ENCODE results near the gene ZMYND8. TPM values are rescaled to one million over a fixed set of nuclear protein-coding genes. Genes with fewer than 3 reads are reported as not detected.

ZMYND8 gene
- total RNA-seq (2022; extraction: Qiagen RNA extraction; ENCODE audit: low read depth): 10.3 to 11.4 TPM (median 10.6 TPM) in 5 replicates

DNA sequence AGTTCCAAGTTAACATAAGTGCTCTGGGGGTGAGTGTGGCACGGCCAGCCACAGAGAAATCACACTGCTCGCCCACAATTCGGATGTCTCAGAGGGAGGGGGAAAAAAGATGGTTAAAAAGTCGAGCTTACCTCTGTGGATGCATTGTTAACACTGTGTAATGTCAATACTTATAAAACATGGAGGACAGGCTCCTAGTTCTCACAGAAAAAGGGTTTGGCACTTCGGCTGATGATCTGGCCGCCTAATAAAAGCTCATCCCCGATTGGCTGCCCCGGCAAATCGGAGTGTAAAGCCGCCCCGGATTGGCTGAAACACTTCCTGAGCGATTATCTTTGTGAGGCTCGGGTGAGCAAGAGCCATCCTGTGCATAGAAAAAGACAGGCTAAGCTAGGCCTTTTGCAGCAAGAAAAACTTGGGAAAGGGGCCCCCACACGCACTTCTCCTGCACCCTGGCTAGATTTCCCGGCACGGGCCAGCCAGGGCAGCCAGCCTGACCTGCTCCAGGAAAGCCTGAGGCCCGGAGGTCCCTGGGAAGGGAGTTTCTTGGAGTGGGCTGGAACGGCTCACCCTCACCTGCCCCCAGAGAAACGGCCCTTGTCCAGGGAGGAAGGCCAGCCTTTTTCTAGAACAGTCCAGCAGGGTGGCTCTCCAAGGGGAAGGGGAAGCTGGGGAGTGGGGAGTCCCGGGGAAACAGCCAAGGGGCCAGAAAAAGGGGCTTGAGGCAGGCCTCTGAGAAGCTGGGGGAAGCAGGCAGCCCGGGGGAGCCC, at the start of gene ZMYND8:
ZMYND8 (minus strand) TSS at position 174 of the 770 bp plus-strand sequence; CDS start at position 145, 29 bp downstream.

Other genes with a start within 250 kb of the ZMYND8 start
- 36.0 to 46.6 TPM (median 43.1 TPM) in 5 replicates for gene NCOA3, start 145.2 kb upstream of the ZMYND8 start, total RNA-seq (2022; extraction: Qiagen RNA extraction; ENCODE audit: low read depth)

Measured in A549 treated with CpdA at 1 μM for 4 hours (cell line).